Measurements from ENCODE around the gene ZNF76. TPM values are rescaled to one million over a fixed set of nuclear protein-coding genes. Genes with fewer than 3 reads are reported as not detected.
A peak's percentile ranks its signal among the peaks of the same experiment; 100 is the strongest.

The ZNF76 gene
- polyA plus RNA-seq, 1 of the 3 experiments (the other 2 are of a cell fraction), result 19.7 TPM

DNA sequence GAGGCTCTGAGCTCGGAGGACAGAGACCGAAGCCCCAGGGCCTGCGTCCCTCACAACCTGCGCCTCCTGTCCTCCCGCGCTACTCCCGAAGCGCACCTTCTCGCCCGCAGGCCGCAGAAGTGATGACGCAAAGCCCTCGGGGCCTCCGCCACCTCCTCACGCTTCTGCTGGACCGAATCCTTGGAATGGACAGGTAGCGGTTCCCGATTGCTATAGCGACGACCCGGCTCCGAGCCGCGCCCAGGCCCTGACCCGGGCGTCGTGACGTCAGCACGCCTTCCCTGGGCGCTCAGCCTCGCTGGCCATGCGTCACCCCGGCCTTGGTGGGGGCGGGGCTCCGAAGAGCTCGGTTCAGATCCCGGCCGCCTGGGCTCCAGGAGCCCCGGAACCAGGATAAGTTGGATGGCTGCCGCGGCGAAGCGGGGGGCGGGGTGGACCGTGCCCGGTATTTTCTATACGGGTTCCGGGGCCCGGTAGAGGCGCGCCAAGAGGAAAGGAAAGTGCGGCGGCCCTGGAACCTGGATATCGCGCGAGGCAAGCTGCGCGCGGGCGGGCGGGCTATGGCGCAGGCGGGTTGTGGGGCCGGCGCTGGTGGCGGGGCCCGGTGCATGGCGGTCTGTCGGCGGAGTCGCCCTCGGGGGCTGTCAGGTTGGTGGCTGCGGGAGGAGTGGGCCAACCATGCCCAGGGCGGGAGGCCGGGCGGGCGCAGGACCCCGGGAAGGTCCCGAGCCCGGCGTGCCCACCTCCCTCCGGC, at the start of gene ZNF76 (continued):
- TF ChIP-seq, protein P1, sequence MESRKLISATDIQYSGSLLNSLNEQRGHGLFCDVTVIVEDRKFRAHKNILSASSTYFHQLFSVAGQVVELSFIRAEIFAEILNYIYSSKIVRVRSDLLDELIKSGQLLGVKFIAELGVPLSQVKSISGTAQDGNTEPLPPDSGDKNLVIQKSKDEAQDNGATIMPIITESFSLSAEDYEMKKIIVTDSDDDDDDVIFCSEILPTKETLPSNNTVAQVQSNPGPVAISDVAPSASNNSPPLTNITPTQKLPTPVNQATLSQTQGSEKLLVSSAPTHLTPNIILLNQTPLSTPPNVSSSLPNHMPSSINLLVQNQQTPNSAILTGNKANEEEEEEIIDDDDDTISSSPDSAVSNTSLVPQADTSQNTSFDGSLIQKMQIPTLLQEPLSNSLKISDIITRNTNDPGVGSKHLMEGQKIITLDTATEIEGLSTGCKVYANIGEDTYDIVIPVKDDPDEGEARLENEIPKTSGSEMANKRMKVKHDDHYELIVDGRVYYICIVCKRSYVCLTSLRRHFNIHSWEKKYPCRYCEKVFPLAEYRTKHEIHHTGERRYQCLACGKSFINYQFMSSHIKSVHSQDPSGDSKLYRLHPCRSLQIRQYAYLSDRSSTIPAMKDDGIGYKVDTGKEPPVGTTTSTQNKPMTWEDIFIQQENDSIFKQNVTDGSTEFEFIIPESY (IDR thresholded peaks at IDR 0.05; ENCODE audit: borderline replicate concordance, low read depth), result peak; percentile 49; the same call in 1 of the 2 replicates
- TF ChIP-seq NRF1 (IDR thresholded peaks at IDR 0.05; ENCODE audit: low read depth, low read length), result 0 out of 2 replicates have a peak, but pooled peaks have one; percentile 38
- TF ChIP-seq TCF12 (IDR thresholded peaks at IDR 0.05), result peak; percentile 61; the same call in 1 of the 2 replicates
- TF ChIP-seq GATA2 (CRISPR knock-in tag; IDR thresholded peaks at IDR 0.05), result no peak
- TF ChIP-seq TEAD4 (IDR thresholded peaks at IDR 0.05; ENCODE audit: borderline replicate concordance, insufficient read depth), result peak; percentile 53; the same call in 1 of the 2 replicates
- TF ChIP-seq, protein P2, sequence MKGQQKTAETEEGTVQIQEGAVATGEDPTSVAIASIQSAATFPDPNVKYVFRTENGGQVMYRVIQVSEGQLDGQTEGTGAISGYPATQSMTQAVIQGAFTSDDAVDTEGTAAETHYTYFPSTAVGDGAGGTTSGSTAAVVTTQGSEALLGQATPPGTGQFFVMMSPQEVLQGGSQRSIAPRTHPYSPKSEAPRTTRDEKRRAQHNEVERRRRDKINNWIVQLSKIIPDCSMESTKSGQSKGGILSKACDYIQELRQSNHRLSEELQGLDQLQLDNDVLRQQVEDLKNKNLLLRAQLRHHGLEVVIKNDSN (IDR thresholded peaks at IDR 0.05; ENCODE audit: borderline replicate concordance, low read depth), result no peak; the same call in 1 of the 2 replicates
- TF ChIP-seq RXRA (IDR thresholded peaks at IDR 0.05; ENCODE audit: borderline replicate concordance, low read depth), result peak; percentile 71; the same call in 1 of the 2 replicates
- TF ChIP-seq MEF2A (IDR thresholded peaks at IDR 0.05; ENCODE audit: borderline replicate concordance, low read depth), result no peak
- TF ChIP-seq NFIC (IDR thresholded peaks at IDR 0.05; ENCODE audit: borderline replicate concordance), result peak; percentile 99
- TF ChIP-seq, protein P3, sequence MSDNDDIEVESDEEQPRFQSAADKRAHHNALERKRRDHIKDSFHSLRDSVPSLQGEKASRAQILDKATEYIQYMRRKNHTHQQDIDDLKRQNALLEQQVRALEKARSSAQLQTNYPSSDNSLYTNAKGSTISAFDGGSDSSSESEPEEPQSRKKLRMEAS (IDR thresholded peaks at IDR 0.05; ENCODE audit: low read depth), result peak; percentile 69
- peak; percentile 85 for TF ChIP-seq YY1 (IDR thresholded peaks at IDR 0.05; ENCODE audit: low read depth)
- TF ChIP-seq JUND (IDR thresholded peaks at IDR 0.05), result 0 out of 2 replicates have a peak, but pooled peaks have one; percentile 11
- TF ChIP-seq MXI1 (IDR thresholded peaks at IDR 0.05; ENCODE audit: low read depth, low read length), result no peak

DNA sequence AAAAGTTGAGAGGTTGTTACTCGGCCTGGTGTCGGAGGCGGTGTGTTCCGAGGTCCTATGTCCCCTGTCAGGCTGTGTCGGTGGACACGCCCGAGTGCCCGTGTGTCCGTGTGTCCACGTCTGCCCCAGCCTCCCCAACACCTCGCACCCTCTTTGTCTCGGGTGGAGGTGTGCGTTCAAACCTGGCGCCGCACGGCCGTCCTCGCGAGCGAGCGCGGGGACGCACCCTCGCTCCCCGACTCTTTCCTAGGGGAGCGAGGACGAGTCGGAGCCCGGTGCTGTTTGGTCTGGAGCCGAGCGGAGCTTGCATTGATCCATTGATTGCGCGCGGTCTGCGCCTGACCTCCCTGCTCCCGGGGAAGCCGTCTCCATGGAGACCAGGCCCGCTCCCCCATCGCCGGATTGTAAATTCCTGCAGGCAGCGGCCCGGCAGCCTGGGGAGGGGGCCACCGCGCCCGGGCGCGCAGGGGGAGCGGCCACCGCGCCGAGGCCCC, 46.2 kb upstream of the ZNF76 start:
- peaks cover 9% of the 10 kb centered on the region; the same call in 1 of the 2 replicates for H3K79me2 ChIP-seq (ENCODE audit: insufficient read depth)
- H3K36me3 ChIP-seq (replicated peaks in 1 of 2; ENCODE audit: control insufficient read depth in 1 of 2, insufficient read depth in 2 of 2, low read length in 1 of 2), result no peaks in the 10 kb centered on the region
- DNase-seq, result peak; percentile 73
- peak overlapping the region; percentile 52 to 63 for H3K4me3 ChIP-seq (ENCODE audit: low read depth in 2 of 2, low read length in 1 of 2)
- no peaks in the 10 kb centered on the region for H4K20me1 ChIP-seq (ENCODE audit: insufficient read depth)
- H3K9me3 ChIP-seq, result no peaks in the 10 kb centered on the region
- H2AFZ ChIP-seq (ENCODE audit: low read depth), result peak overlapping the region; percentile 88
- WGBS (ENCODE audit: low lambda C conversion rate), result 33% methylated on average over 35 of the region's 51 CpGs
- H3F3A ChIP-seq (replicated peaks; ENCODE audit: insufficient read depth), result no peaks in the 10 kb centered on the region
- H3K27ac ChIP-seq (ENCODE audit: low read depth in 2 of 2, low read length in 1 of 2), result no peak overlapping the region
- CTCF ChIA-PET, result interaction anchor here (0.7 to 4.3 kb wide), 7 partner anchors 9 to 1442 kb away, joined by 3 to 29 read pairs (median 3); no protein-coding TSS in a partner anchor
- H3K9me2 ChIP-seq, result no peaks in the 10 kb centered on the region
- H3K4me1 ChIP-seq (ENCODE audit: control insufficient read depth in 1 of 2, insufficient read depth in 2 of 2, low read depth in 1 of 2, low read length in 1 of 2), result peaks cover 0 to 4% of the 10 kb centered on the region in 2 experiments; a peak in 1 of 4 replicates
- no peaks in the 10 kb centered on the region for H3K27me3 ChIP-seq (ENCODE audit: insufficient read depth)
- peak overlapping the region; percentile 54; the same call in 1 of the 2 replicates for H3K9ac ChIP-seq
- peak overlapping the region; percentile 90 for H3K4me2 ChIP-seq
- POLR2A ChIA-PET, result no interaction called here
- TF ChIP-seq GABPA (IDR thresholded peaks at IDR 0.05; ENCODE audit: low read depth), result no peak
- TF ChIP-seq, protein P4, sequence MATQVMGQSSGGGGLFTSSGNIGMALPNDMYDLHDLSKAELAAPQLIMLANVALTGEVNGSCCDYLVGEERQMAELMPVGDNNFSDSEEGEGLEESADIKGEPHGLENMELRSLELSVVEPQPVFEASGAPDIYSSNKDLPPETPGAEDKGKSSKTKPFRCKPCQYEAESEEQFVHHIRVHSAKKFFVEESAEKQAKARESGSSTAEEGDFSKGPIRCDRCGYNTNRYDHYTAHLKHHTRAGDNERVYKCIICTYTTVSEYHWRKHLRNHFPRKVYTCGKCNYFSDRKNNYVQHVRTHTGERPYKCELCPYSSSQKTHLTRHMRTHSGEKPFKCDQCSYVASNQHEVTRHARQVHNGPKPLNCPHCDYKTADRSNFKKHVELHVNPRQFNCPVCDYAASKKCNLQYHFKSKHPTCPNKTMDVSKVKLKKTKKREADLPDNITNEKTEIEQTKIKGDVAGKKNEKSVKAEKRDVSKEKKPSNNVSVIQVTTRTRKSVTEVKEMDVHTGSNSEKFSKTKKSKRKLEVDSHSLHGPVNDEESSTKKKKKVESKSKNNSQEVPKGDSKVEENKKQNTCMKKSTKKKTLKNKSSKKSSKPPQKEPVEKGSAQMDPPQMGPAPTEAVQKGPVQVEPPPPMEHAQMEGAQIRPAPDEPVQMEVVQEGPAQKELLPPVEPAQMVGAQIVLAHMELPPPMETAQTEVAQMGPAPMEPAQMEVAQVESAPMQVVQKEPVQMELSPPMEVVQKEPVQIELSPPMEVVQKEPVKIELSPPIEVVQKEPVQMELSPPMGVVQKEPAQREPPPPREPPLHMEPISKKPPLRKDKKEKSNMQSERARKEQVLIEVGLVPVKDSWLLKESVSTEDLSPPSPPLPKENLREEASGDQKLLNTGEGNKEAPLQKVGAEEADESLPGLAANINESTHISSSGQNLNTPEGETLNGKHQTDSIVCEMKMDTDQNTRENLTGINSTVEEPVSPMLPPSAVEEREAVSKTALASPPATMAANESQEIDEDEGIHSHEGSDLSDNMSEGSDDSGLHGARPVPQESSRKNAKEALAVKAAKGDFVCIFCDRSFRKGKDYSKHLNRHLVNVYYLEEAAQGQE (IDR thresholded peaks at IDR 0.05; ENCODE audit: low read depth, low read length), result no peak
- TF ChIP-seq TCF12 (IDR thresholded peaks at IDR 0.05), result no peak
- TF ChIP-seq, protein P5, sequence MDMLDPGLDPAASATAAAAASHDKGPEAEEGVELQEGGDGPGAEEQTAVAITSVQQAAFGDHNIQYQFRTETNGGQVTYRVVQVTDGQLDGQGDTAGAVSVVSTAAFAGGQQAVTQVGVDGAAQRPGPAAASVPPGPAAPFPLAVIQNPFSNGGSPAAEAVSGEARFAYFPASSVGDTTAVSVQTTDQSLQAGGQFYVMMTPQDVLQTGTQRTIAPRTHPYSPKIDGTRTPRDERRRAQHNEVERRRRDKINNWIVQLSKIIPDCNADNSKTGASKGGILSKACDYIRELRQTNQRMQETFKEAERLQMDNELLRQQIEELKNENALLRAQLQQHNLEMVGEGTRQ (IDR thresholded peaks at IDR 0.05; ENCODE audit: borderline replicate concordance, low read depth, low read length), result no peak
- no peak for TF ChIP-seq RXRA (IDR thresholded peaks at IDR 0.05; ENCODE audit: borderline replicate concordance, low read depth)
- no peak for TF ChIP-seq YY1 (IDR thresholded peaks at IDR 0.05; ENCODE audit: low read depth)
- TF ChIP-seq, protein P6, sequence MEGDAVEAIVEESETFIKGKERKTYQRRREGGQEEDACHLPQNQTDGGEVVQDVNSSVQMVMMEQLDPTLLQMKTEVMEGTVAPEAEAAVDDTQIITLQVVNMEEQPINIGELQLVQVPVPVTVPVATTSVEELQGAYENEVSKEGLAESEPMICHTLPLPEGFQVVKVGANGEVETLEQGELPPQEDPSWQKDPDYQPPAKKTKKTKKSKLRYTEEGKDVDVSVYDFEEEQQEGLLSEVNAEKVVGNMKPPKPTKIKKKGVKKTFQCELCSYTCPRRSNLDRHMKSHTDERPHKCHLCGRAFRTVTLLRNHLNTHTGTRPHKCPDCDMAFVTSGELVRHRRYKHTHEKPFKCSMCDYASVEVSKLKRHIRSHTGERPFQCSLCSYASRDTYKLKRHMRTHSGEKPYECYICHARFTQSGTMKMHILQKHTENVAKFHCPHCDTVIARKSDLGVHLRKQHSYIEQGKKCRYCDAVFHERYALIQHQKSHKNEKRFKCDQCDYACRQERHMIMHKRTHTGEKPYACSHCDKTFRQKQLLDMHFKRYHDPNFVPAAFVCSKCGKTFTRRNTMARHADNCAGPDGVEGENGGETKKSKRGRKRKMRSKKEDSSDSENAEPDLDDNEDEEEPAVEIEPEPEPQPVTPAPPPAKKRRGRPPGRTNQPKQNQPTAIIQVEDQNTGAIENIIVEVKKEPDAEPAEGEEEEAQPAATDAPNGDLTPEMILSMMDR (IDR thresholded peaks at IDR 0.05), result no peak
- TF ChIP-seq EZH2phosphoT487 (IDR thresholded peaks at IDR 0.05; ENCODE audit: borderline replicate concordance, low read depth), result no peak
- TF ChIP-seq, protein P3 (IDR thresholded peaks at IDR 0.05; ENCODE audit: low read depth), result no peak

Measured in SK-N-SH (cell line).